ENCODE measurements around the gene IL10RB.

DNA sequence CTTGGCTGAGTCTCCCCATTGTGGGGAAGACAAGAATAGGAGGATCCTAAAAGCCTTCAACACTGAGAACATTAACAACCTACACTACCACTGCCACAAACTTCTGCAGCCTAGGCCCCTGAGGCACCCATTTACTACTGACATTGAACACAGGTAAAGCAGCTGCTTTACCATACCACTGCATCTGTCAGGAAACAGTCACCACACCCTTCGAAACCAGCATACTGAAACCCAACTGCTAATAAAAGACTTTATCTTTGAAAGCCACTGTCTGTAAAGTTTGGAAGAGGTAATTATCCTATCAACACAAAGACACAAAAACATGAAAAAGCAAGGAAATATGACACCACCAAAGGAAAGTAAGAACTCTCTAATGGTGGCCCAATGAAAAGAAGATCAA is 66.0 kb downstream of the IL10RB start:
- TF ChIP-seq, protein P1, sequence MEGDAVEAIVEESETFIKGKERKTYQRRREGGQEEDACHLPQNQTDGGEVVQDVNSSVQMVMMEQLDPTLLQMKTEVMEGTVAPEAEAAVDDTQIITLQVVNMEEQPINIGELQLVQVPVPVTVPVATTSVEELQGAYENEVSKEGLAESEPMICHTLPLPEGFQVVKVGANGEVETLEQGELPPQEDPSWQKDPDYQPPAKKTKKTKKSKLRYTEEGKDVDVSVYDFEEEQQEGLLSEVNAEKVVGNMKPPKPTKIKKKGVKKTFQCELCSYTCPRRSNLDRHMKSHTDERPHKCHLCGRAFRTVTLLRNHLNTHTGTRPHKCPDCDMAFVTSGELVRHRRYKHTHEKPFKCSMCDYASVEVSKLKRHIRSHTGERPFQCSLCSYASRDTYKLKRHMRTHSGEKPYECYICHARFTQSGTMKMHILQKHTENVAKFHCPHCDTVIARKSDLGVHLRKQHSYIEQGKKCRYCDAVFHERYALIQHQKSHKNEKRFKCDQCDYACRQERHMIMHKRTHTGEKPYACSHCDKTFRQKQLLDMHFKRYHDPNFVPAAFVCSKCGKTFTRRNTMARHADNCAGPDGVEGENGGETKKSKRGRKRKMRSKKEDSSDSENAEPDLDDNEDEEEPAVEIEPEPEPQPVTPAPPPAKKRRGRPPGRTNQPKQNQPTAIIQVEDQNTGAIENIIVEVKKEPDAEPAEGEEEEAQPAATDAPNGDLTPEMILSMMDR (conservative IDR thresholded peaks at IDR 0.05 in 1 of 2, IDR thresholded peaks at IDR 0.05 in 1 of 2; ENCODE audit: extremely low read depth in 1 of 2, insufficient read depth in 1 of 2, low read depth in 1 of 2, low read length in 2 of 2): no peak
- TF ChIP-seq EZH2 (IDR thresholded peaks at IDR 0.05; ENCODE audit: borderline replicate concordance, low read length): no peak

Data from mammary epithelial cell (primary cell).